SU-DHL-6 (cell line): ENCODE results near the gene RASSF1.

ENCODE experiments used
- EZH2phosphoT487 ChIP-seq: fragments of 200-600 bp; sonication (generic), shearing (Covaris generic); conservative IDR thresholded peaks from 2 replicates; pipeline ENCODE4 v1.6.1; 2018; ENCODE audit warnings: mild to moderate bottlenecking, antibody characterized with exemption, low read length, moderate library complexity, mixed read lengths
- TF ChIP-seq, protein P1 (sequence below): fragments of 200-600 bp; sonication (generic); IDR thresholded peaks from one replicate; pipeline ENCODE4 v1.5.1; 2017; ENCODE audit warnings: antibody characterized with exemption, mild to moderate bottlenecking, low read length, moderate library complexity; ENCODE audit not compliant: insufficient read depth, poor library complexity, severe bottlenecking

GRCh38 chr3:50383750-50384149, 43.1 kb upstream of the RASSF1 start:
- TF ChIP-seq, protein P1, sequence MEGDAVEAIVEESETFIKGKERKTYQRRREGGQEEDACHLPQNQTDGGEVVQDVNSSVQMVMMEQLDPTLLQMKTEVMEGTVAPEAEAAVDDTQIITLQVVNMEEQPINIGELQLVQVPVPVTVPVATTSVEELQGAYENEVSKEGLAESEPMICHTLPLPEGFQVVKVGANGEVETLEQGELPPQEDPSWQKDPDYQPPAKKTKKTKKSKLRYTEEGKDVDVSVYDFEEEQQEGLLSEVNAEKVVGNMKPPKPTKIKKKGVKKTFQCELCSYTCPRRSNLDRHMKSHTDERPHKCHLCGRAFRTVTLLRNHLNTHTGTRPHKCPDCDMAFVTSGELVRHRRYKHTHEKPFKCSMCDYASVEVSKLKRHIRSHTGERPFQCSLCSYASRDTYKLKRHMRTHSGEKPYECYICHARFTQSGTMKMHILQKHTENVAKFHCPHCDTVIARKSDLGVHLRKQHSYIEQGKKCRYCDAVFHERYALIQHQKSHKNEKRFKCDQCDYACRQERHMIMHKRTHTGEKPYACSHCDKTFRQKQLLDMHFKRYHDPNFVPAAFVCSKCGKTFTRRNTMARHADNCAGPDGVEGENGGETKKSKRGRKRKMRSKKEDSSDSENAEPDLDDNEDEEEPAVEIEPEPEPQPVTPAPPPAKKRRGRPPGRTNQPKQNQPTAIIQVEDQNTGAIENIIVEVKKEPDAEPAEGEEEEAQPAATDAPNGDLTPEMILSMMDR: no peak
- TF ChIP-seq EZH2phosphoT487: no peak
